Testis (tissue), 3 donors: ENCODE data around the gene RIC3. TPM values are rescaled to one million over a fixed set of nuclear protein-coding genes. Genes with fewer than 3 reads are reported as not detected.
A peak's percentile ranks its signal among the peaks of the same experiment; 100 is the strongest.

ENCODE experiments used
- DNase-seq: peaks from one replicate; pipeline ENCODE4 v3.0.0-alpha.2; 2019
- H3K27ac ChIP-seq, 2 donors: fragments of 200-600 bp; sonication (generic); one replicate each; pipeline ENCODE4 v1.5.1; 2019
- H3K27me3 ChIP-seq: fragments of 200-600 bp; sonication (generic); one replicate; pipeline ENCODE4 v1.5.1; 2019
- H3K36me3 ChIP-seq: fragments of 200-600 bp; sonication (generic); one replicate; pipeline ENCODE4 v1.5.1; 2017; ENCODE audit warnings: low read depth; ENCODE audit errors: missing control alignments
- H3K4me1 ChIP-seq: fragments of 200-600 bp; sonication (generic); one replicate; pipeline ENCODE4 v1.5.1; 2019
- H3K4me3 ChIP-seq, 2 donors: fragments of 200-600 bp; sonication (generic); one replicate each; pipeline ENCODE4 v1.5.1; 2017 to 2019
- H3K9me3 ChIP-seq: fragments of 200-600 bp; sonication (generic); one replicate; pipeline ENCODE4 v1.5.1; 2017
- CTCF ChIP-seq, 3 experiments: fragments of 450-650 bp in 2 of 3; fragments of 200-600 bp in 1 of 3; sonication (generic) in 1 of 3; IDR thresholded peaks; one replicate each; pipeline ENCODE4 v1.5.1; 2016 to 2019; ENCODE audit warnings: antibody characterized with exemption in 3 of 3, mild to moderate bottlenecking in 2 of 3, moderate library complexity in 1 of 3
- POLR2A ChIP-seq: fragments of 450-650 bp; IDR thresholded peaks from one replicate; pipeline ENCODE4 v1.6.1; 2017; ENCODE audit warnings: antibody characterized with exemption, mild to moderate bottlenecking, moderate library complexity
- WGBS, 2 donors: methylation state at CpG; one replicate each; pipeline ENCODE4 v1.1.5; 2018; 5-methylcytosine and 5-hydroxymethylcytosine counted together
- intact Hi-C: fragments of 100-400 bp; cut with DNase I; formaldehyde crosslinking; loops from one replicate; pipeline ENCODE4 v1.15.1; 2023; ENCODE audit warnings: low total_unique reads
- polyA plus RNA-seq: library from polyadenylated mRNA; stranded (reverse); fragments of 350-450 nt; fragmentation: Illumina TruSeq; extraction: RNeasy Lipid Tissue Mini Kit (QIAGEN cat#74804); gene quantifications from one replicate; pipeline ENCODE4 v1.2.3, GENCODE V29; 2014; ENCODE audit warnings: low read depth, low replicate concordance; ENCODE audit not compliant: insufficient read depth
- total RNA-seq, 2 donors: library from RNA; depleted of rRNA; stranded (reverse); fragments of >200 nt; gene quantifications; one replicate each; pipeline ENCODE4 v1.2.3, GENCODE V29; 2016

Gene RIC3
- total and polyA plus RNA-seq, 3 donors from 2014 or later, result 18.7 to 48.6 (median 42.3) TPM

GRCh38 chr11:8097062-8097461, 71.8 kb downstream of the RIC3 start:
- H3K36me3 ChIP-seq, result no peaks in the 10 kb centered on the region
- no peaks in the 10 kb centered on the region for H3K27me3 ChIP-seq
- peaks cover 7% of the 10 kb centered on the region for H3K4me1 ChIP-seq
- 87 to 95% methylated on average over 8 of the region's 8 CpGs for WGBS, 2 donors
- intact Hi-C loops, result loop anchor here (10.0 kb wide), 1 partner anchor 82 kb away; no protein-coding TSS in a partner anchor
- no peaks in the 10 kb centered on the region for H3K9me3 ChIP-seq
- no peak overlapping the region for H3K4me3 ChIP-seq
- no peak for TF ChIP-seq POLR2A
- TF ChIP-seq CTCF (IDR thresholded peaks at IDR 0.05), result no peak
- no peak overlapping the region for H3K27ac ChIP-seq
- peak; percentile 13 for DNase-seq

- TF ChIP-seq CTCF (IDR thresholded peaks at IDR 0.05), result no peak
- no peak for TF ChIP-seq POLR2A
- Histone ChIP-seq H3K4me1 (peaks cover 7% of the 10 kb centered on the region), H3K4me3 (no peak overlapping the region), H3K36me3 (no peaks in the 10 kb centered on the region), H3K27me3 (no peaks in the 10 kb centered on the region), H3K9me3 (no peaks in the 10 kb centered on the region), H3K27ac (no peak overlapping the region)
- peak; percentile 8 for DNase-seq
- intact Hi-C loops, result loop anchor here (10.0 kb wide), 1 partner anchor 82 kb away; no protein-coding TSS in a partner anchor
- 73 to 76% methylated on average over 6 of the region's 6 CpGs for WGBS, 2 donors
Observed at GRCh38 chr11:8096575-8096974, 72.2 kb downstream of the RIC3 start.

DNA sequence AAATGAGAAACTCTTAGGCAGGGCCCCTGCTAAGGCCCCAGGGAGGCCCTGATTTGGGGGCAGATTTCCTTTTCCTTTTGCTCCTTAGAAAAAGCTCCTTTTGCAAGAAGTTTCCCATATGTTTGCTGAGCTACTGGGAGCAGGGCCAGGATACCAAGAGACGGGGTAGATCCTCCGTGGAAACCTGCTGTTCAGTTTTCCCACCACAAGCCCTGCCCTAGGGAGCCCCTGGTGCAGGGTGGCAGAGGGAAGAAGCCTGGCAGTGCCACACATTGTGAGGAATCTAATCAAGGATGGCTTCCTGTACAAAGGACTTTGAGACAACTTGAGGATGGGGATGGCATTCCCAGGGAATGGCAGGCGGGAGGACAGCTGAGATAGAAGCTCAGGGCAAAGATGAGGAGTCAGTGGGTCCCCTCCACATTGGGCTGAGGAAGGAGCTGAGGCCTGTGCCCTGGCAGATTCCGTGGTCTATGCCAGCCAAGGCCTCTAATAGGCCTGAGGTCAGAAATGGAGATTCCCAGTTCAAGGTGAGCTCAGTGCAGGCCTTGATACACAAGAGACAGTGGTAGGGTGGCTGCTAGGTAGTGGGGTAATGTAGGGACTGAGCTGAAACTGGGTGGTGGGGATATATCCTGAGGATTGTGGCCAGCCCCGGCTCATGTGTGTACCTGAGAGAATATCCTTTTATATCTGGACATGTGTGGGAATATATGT, 72.9 kb downstream of the RIC3 start:
- Histone ChIP-seq H3K4me3 (no peak overlapping the region), H3K9me3 (no peaks in the 10 kb centered on the region), H3K36me3 (no peaks in the 10 kb centered on the region), H3K27ac (no peak overlapping the region), H3K4me1 (peaks cover 7% of the 10 kb centered on the region), H3K27me3 (no peaks in the 10 kb centered on the region)
- 82 to 88% methylated on average over 4 to 5 of the region's 5 CpGs for WGBS, 2 donors
- TF ChIP-seq POLR2A (no peak), CTCF (IDR thresholded peaks at IDR 0.05) (no peak)
- DNase-seq, result peak; percentile 6
- intact Hi-C loops, result loop anchor here (10.0 kb wide), 1 partner anchor 81 kb away; no protein-coding TSS in a partner anchor

- no peak overlapping the region for H3K27ac ChIP-seq
- H3K4me1 ChIP-seq, result peaks cover 7% of the 10 kb centered on the region
- no peak overlapping the region for H3K4me3 ChIP-seq
- no peaks in the 10 kb centered on the region for H3K27me3 ChIP-seq
- H3K9me3 ChIP-seq, result no peaks in the 10 kb centered on the region
- TF ChIP-seq POLR2A (no peak), CTCF (IDR thresholded peaks at IDR 0.05) (no peak)
- H3K36me3 ChIP-seq, result no peaks in the 10 kb centered on the region
- DNase-seq, result peak; percentile 17
- intact Hi-C loops, result loop anchor here (10.0 kb wide), 1 partner anchor 81 kb away; no protein-coding TSS in a partner anchor
- WGBS, 2 donors, result 67 to 69% methylated on average over 10 to 12 of the region's 12 CpGs
Observed at GRCh38 chr11:8095371-8095770, 73.5 kb downstream of the RIC3 start.
